NCI-H2107 treated with DMSO at 0.1 percent for 48 hours (cell line): ENCODE results near the gene CLPTM1L.
A peak's percentile ranks its signal among the peaks of the same experiment; 100 is the strongest.
"Not testable (repeated sequence)": the region's sequence is repeated elsewhere in the genome, so short reads cannot be mapped to it uniquely, and the experiment has no call there.

Source experiments
- DNase-seq: peaks from one replicate; lab custom pipeline; 2025; ENCODE audit not compliant: unreplicated experiment; lab: John Stamatoyannopoulos, UW

CLPTM1L gene

DNA sequence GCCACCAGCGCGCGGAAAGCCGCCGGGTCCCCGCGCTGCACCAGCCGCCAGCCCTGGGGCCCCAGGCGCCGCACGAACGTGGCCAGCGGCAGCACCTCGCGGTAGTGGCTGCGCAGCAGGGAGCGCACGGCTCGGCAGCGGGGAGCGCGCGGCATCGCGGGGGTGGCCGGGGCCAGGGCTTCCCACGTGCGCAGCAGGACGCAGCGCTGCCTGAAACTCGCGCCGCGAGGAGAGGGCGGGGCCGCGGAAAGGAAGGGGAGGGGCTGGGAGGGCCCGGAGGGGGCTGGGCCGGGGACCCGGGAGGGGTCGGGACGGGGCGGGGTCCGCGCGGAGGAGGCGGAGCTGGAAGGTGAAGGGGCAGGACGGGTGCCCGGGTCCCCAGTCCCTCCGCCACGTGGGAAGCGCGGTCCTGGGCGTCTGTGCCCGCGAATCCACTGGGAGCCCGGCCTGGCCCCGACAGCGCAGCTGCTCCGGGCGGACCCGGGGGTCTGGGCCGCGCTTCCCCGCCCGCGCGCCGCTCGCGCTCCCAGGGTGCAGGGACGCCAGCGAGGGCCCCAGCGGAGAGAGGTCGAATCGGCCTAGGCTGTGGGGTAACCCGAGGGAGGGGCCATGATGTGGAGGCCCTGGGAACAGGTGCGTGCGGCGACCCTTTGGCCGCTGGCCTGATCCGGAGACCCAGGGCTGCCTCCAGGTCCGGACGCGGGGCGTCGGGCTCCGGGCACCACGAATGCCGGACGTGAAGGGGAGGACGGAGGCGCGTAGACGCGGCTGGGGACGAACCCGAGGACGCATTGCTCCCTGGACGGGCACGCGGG, 49.9 kb downstream of the CLPTM1L start, which contains the start of gene TERT:
Gene TERT, minus strand, starts transcription at position 234 of the 815 bp plus-strand sequence. Its CDS starts 79 bp downstream, at position 155.
- DNase-seq = no peak

DNA sequence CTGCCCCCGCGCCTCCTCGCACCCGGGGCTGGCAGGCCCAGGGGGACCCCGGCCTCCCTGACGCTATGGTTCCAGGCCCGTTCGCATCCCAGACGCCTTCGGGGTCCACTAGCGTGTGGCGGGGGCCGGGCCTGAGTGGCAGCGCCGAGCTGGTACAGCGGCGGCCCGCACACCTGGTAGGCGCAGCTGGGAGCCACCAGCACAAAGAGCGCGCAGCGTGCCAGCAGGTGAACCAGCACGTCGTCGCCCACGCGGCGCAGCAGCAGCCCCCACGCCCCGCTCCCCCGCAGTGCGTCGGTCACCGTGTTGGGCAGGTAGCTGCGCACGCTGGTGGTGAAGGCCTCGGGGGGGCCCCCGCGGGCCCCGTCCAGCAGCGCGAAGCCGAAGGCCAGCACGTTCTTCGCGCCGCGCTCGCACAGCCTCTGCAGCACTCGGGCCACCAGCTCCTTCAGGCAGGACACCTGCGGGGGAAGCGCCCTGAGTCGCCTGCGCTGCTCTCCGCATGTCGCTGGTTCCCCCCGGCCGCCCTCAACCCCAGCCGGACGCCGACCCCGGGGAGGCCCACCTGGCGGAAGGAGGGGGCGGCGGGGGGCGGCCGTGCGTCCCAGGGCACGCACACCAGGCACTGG, 50.6 kb downstream of the CLPTM1L start:
- DNase-seq = no peak

DNA sequence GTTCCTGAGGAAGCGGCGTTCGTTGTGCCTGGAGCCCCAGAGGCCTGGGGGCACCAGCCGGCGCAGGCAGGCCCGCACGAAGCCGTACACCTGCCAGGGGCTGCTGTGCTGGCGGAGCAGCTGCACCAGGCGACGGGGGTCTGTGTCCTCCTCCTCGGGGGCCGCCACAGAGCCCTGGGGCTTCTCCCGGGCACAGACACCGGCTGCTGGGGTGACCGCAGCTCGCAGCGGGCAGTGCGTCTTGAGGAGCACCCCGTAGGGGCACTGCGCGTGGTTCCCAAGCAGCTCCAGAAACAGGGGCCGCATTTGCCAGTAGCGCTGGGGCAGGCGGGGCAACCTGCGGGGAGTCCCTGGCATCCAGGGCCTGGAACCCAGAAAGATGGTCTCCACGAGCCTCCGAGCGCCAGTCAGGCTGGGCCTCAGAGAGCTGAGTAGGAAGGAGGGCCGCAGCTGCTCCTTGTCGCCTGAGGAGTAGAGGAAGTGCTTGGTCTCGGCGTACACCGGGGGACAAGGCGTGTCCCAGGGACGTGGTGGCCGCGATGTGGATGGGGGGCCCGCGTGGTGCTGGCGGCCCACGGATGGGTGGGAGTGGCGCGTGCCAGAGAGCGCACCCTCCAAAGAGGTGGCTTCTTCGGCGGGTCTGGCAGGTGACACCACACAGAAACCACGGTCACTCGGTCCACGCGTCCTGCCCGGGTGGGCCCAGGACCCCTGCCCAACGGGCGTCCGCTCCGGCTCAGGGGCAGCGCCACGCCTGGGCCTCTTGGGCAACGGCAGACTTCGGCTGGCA, 51.3 kb downstream of the CLPTM1L start:
- no peak for DNase-seq

- DNase-seq = no peak
Observed at GRCh38 chr5:1292846-1293415, 52.0 kb downstream of the CLPTM1L start.

- peak; percentile 19 for DNase-seq
Observed at GRCh38 chr5:1292139-1292538, 52.8 kb downstream of the CLPTM1L start.

GRCh38 chr5:1291611-1292080, 53.3 kb downstream of the CLPTM1L start:
- peak; percentile 67 for DNase-seq

GRCh38 chr5:1290956-1291355, 53.9 kb downstream of the CLPTM1L start:
- DNase-seq = not testable (repeated sequence)

DNA sequence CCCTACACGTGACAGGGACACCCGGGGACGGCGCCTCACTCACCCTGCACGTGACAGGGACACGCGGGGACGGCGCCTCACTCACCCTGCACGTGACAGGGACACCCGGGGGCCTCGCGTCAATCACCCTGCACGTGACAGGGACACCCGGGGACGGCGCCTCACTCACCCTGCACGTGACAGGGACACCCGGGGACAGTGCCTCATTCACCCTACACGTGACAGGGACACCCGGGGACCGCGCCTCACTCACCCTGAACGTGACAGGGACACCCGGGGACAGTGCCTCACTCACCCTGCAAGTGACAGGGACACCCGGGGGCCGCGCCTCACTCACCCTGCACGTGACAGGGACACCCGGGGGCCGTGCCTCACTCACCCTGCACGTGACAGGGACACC, 55.3 kb downstream of the CLPTM1L start:
- not testable (repeated sequence) for DNase-seq

GRCh38 chr5:1288439-1289335, 56.2 kb downstream of the CLPTM1L start:
- DNase-seq = no peak

DNA sequence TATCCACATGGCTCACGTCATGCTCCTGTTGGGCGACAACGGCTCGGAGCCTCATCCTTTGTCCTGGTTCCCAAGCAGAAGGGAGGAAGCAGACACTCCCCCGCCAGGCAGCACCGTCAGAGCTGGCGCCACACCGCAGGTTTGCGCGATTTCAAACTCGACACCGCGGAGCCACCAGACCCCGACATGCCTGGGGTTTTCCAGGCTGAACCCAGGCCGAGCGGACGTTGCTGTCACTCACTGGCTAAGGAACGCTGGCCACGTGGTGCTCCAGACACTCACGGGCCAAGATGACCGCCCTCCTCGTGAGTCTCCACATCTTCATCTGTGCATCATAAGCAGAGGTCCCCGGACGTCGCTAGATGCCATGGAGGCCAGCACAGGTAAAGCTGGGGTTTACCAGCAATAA, 59.0 kb downstream of the CLPTM1L start:
- no peak for DNase-seq

DNA sequence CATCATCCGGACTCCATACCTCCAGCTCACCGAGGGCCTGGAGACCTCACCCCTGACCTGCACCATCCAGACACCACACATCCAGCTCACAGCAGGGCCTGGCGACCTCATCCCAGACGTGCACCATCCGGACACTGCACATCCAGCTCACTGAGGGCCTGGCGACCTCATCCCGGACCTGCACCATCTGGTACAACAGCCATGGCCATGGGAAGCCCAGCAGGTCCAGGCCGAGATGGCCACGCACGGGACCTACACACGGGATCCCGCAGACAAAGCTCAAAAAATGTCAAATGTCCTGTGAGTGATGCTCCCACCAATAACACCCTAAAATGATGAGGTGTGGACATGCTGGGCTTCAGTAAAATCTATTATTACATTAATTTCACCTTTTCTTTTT, 59.8 kb downstream of the CLPTM1L start:
- DNase-seq = no peak

DNA sequence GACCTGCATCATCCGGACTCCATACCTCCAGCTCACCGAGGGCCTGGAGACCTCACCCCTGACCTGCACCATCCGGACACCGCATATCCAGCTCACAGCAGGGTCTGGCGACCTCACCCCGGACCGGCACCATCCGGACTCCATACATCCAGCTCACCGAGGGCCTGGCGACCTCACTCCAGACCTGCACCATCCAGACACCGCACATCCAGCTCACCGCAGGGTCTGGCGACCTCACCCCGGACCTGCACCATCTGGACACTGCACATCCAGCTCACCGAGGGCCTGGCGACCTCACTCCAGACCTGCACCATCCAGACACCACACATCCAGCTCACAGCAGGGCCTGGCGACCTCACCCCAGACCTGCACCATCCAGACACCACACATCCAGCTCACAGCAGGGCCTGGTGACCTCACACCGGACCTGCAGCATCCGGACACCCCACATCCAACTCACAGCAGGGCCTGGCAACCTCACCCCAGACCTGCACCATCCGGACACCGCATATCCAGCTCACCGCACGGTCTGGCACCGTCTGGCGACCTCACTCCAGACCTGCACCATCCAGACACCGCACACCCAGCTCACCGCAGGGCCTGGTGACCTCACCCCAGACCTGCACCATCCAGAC, 60.4 kb downstream of the CLPTM1L start:
- not testable (repeated sequence) for DNase-seq

- DNase-seq = not testable (repeated sequence)
Observed at GRCh38 chr5:1283729-1284041, 61.2 kb downstream of the CLPTM1L start.

DNA sequence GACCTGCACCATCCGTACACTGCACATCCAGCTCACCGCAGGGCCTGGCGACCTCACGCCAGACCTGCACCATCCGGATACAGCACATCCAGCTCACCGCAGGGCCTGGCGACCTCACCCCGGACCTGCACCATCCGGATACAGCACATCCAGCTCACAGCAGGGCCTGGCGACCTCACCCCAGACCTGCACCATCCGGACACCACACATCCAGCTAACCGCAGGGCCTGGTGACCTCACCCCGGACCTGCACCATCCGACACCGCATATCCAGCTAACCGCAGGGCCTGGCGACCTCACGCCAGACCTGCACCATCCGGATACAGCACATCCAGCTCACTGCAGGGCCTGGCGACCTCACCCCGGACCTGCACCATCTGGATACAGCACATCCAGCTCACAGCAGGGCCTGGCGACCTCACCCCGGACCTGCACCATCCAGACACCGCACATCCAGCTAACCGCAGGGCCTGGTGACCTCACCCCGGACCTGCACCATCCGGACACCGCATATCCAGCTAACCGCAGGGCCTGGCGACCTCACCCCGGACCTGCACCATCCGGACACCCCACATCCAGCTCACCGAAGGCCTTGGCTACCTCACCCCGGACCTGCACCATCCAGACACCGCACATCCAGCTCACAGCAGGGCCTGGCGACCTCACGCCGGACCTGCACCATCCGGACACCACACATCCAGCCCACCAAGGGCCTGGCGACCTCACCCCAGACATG, 61.7 kb downstream of the CLPTM1L start:
- DNase-seq = not testable (repeated sequence)

- DNase-seq = no peak
Observed at GRCh38 chr5:1282131-1282992, 62.5 kb downstream of the CLPTM1L start.

GRCh38 chr5:1281038-1281882, 63.6 kb downstream of the CLPTM1L start:
- no peak for DNase-seq
